GM20000 (cell line): ENCODE measurements around the gene MAST4.

Experiments
- DNase-seq: peaks from one replicate; pipeline ENCODE4 v3.0.0; 2012; ENCODE audit warnings: low spot score
- TF ChIP-seq, protein P1 (sequence below): IDR thresholded peaks from 2 replicates; pipeline ENCODE4 v1.5.1; 2012; ENCODE audit warnings: mild to moderate bottlenecking, control low read depth; ENCODE audit errors: extremely low read depth, missing control alignments

MAST4 gene

DNA sequence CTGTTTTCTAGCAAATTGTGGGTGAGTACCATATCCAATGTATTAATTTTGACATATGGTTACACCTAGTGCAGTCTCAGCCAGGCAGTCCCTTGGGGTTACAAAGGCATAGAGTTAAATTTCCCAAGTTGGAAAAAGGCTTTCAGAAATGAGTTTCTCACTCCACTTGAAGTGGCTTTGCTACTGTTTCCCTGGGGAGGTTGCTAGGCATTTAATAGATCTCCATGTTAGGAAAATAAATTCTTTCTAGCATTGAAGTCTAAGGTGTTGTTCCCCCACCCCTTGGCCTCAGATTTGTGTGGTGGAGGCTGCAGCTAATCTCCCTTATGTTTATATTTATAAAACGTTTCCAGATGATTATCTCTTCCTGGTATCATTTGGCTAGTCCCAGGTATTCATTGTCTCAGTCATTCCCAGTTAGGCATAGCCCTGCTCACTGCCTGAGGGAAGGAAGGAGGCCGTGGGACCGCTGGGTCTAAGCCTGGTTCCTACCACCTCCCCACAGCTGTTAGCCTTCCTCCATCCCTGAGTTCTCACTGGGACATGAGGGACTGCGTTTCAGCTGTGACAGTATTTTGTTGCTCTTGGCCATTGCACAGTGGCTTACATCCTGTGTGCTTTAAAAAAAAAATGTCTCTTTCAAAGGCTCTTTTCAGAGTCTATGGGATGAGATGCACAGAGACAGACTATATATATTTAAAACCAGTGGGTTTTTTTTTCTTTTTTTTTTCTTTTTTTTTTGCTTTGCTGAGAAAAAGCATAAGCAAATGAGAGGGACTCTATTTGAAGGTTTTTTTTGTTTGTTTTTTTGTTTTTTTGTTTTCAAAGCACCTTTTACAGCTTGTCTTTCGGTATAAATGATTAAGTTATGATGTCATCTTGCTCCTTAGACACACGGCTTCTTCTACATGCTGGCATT, 121.5 kb downstream of the MAST4 start:
- TF ChIP-seq, protein P1, sequence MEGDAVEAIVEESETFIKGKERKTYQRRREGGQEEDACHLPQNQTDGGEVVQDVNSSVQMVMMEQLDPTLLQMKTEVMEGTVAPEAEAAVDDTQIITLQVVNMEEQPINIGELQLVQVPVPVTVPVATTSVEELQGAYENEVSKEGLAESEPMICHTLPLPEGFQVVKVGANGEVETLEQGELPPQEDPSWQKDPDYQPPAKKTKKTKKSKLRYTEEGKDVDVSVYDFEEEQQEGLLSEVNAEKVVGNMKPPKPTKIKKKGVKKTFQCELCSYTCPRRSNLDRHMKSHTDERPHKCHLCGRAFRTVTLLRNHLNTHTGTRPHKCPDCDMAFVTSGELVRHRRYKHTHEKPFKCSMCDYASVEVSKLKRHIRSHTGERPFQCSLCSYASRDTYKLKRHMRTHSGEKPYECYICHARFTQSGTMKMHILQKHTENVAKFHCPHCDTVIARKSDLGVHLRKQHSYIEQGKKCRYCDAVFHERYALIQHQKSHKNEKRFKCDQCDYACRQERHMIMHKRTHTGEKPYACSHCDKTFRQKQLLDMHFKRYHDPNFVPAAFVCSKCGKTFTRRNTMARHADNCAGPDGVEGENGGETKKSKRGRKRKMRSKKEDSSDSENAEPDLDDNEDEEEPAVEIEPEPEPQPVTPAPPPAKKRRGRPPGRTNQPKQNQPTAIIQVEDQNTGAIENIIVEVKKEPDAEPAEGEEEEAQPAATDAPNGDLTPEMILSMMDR, result no peak
- DNase-seq, result no peak

DNA sequence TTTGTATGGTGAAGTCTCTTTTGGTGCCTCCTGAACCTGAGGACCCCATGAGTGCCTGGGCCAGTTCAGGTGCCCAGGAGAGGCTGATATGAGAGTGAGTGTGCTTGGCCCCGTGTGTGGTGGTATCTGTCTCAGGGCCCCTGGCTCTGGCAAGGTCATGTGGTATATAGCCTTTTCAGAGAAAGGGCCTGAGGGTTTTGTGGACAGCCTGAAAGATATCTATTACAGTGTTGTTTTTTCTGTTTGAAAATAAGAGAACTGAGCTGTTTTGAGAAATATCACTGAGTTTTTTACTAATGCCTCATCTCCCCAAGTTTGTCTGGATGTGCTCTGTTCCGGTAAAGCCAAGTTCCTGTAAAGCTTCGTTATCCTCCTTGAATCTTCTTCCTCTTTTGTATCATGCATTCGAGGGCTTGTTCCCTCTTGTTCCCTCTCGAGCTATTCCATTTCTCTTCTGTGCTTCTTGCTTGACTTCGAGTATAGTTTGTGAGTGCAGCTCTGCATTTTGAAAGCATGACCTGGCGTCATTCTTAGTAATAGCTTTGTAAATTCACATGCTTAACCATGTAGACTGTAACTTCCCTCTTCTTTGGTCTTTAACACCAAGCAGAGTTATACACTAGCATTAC, 122.3 kb downstream of the MAST4 start:
- TF ChIP-seq, protein P1, result no peak
- DNase-seq, result no peak

GRCh38 chr5:66720780-66721179, 124.6 kb downstream of the MAST4 start:
- TF ChIP-seq, protein P1, result no peak
- DNase-seq, result no peak

DNA sequence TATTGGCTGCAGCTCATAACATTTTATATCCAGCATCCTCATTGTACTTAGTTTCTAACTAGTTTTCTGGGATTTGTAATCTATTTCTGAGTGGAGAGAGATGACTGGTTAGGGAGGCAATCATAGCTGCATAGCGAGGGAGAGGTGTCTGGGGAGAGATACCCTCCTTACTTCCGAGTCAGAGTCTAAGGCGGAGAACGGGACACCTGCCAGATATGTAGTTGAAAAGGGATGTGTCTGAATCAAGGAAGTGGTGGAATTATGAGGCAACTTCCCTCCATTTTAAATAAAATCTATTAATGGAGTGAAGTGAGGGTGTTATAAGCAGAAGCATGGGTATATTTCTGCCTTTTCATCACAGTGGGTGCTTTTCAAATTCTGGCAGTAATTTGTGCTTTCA, 126.5 kb downstream of the MAST4 start:
- DNase-seq, result no peak
- TF ChIP-seq, protein P1, result no peak

DNA sequence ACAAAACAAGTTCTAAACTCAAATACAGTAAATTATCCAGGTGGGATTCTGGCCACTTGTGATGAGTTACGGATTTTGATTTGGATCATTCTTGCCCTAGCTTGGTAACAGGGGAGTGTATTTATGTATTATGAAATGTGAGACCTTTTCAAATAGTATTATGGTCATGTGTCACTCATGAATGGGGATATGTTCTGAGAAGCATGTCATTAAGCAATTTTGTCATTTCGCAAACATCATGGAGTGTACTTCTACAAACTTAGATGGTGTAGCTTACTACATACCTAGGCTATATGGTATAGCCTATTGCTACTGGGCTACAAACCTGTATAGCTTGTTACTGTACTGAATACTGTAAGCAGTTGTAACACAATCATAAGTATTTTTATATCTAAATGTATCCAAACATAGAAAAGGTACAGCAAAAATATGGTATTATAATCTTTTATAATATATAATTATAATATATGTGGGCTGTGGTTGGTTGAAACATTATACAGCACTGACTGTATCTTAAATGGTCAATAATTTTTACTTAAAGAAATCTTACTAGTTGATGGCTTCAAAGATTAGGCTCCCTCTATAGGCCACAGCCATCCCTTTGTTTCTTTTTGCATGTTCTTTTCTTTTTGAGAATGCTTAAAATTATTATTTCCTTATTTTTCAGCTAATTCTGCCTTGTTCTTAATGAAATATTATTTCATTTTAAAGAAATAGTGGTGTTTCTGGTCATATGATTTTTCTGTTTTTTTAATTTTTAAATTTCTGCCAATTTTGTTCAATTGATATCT, 128.4 kb downstream of the MAST4 start:
- TF ChIP-seq, protein P1, result no peak
- DNase-seq, result no peak

DNA sequence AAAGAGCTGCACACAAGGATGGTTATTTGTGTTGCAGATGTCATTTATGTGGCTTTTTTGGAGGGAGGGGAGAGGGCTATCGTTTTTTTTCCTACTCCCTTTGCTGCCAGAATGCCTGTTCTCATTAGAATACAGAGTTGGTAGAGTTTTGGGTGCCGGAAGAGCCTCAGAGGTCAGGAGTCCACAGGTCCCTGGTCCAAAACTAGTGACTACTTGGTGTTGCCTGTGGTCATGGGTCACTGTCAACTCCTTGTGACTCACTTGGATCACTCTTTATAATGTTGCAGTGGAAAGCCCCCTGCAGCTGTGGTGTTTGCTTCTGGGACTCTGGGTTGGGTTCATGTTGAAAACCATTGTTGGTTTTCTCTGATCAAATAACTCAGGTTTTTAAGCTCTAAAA, 131.4 kb downstream of the MAST4 start:
- DNase-seq, result no peak
- TF ChIP-seq, protein P1, result no peak

- TF ChIP-seq, protein P1, result no peak
- DNase-seq, result no peak
These were observed 131.9 kb downstream of the MAST4 start for GRCh38 chr5:66728049-66728448.
